ENCODE data around the gene CLCA2. TPM values are rescaled to one million over a fixed set of nuclear protein-coding genes. Genes with fewer than 3 reads are reported as not detected.

CLCA2 gene
- polyA plus RNA-seq, 1 of the 3 experiments (the other 2 are of a cell fraction) = 0.02 TPM

- no peak overlapping the region for H3K27ac ChIP-seq (ENCODE audit: low read depth in 2 of 2, low read length in 1 of 2)
Measured at GRCh38 chr1:86429835-86430234, 5.9 kb downstream of the CLCA2 start.

GRCh38 chr1:86430376-86430775 is 6.4 kb downstream of the CLCA2 start:
- no peaks in the 10 kb centered on the region for H3F3A ChIP-seq (replicated peaks; ENCODE audit: insufficient read depth)
- H3K4me2 ChIP-seq = no peak overlapping the region
- TF ChIP-seq NFIC (IDR thresholded peaks at IDR 0.05; ENCODE audit: borderline replicate concordance) = no peak
- no peak for TF ChIP-seq CTCF (IDR thresholded peaks at IDR 0.05)
- no peak for TF ChIP-seq REST (IDR thresholded peaks at IDR 0.05; ENCODE audit: low read depth, low read length)
- no peak for TF ChIP-seq USF1 (IDR thresholded peaks at IDR 0.05; ENCODE audit: borderline replicate concordance, low read depth)
- no peak for TF ChIP-seq TEAD4 (IDR thresholded peaks at IDR 0.05; ENCODE audit: borderline replicate concordance, insufficient read depth)
- TF ChIP-seq RFX5 (IDR thresholded peaks at IDR 0.05; ENCODE audit: low read length) = no peak
- no peaks in the 10 kb centered on the region for H3K9me3 ChIP-seq
- H3K27me3 ChIP-seq (ENCODE audit: insufficient read depth) = no peaks in the 10 kb centered on the region
- H3K27ac ChIP-seq (ENCODE audit: low read depth in 2 of 2, low read length in 1 of 2) = no peak overlapping the region
- no peaks in the 10 kb centered on the region for H4K20me1 ChIP-seq (ENCODE audit: insufficient read depth)
- no peak overlapping the region for H3K4me3 ChIP-seq (ENCODE audit: low read depth in 2 of 2, low read length in 1 of 2)
- CTCF ChIA-PET = interaction anchor here (1.2 kb wide), 1 partner anchor 42 kb away, joined by 5 read pairs; no protein-coding TSS in a partner anchor
- POLR2A ChIA-PET = no interaction called here
- H3K9ac ChIP-seq = no peak overlapping the region
- H3K36me3 ChIP-seq (replicated peaks in 1 of 2; ENCODE audit: control insufficient read depth in 1 of 2, insufficient read depth in 2 of 2, low read length in 1 of 2) = no peaks in the 10 kb centered on the region
- DNase-seq = no peak
- H3K9me2 ChIP-seq = no peaks in the 10 kb centered on the region
- H3K4me1 ChIP-seq (ENCODE audit: control insufficient read depth in 1 of 2, insufficient read depth in 2 of 2, low read depth in 1 of 2, low read length in 1 of 2) = no peaks in the 10 kb centered on the region
- no peaks in the 10 kb centered on the region for H3K79me2 ChIP-seq (ENCODE audit: insufficient read depth)
- no peak overlapping the region for H2AFZ ChIP-seq (ENCODE audit: low read depth)

More at GRCh38 chr1:86429835-86430234, 5.9 kb downstream of the CLCA2 start:
- H2AFZ ChIP-seq (ENCODE audit: low read depth) = peak overlapping the region; percentile 71
- no peaks in the 10 kb centered on the region for H4K20me1 ChIP-seq (ENCODE audit: insufficient read depth)
- H3F3A ChIP-seq (replicated peaks; ENCODE audit: insufficient read depth) = no peaks in the 10 kb centered on the region
- H3K4me1 ChIP-seq (ENCODE audit: control insufficient read depth in 1 of 2, insufficient read depth in 2 of 2, low read depth in 1 of 2, low read length in 1 of 2) = no peaks in the 10 kb centered on the region
- no peaks in the 10 kb centered on the region for H3K79me2 ChIP-seq (ENCODE audit: insufficient read depth)
- H3K4me2 ChIP-seq = no peak overlapping the region
- no peaks in the 10 kb centered on the region for H3K27me3 ChIP-seq (ENCODE audit: insufficient read depth)
- H3K9me2 ChIP-seq = no peaks in the 10 kb centered on the region
- no peaks in the 10 kb centered on the region for H3K36me3 ChIP-seq (replicated peaks in 1 of 2; ENCODE audit: control insufficient read depth in 1 of 2, insufficient read depth in 2 of 2, low read length in 1 of 2)
- TF ChIP-seq RCOR1 (IDR thresholded peaks at IDR 0.05; ENCODE audit: low read length) = no peak
- no peak for TF ChIP-seq REST (IDR thresholded peaks at IDR 0.05; ENCODE audit: low read depth, low read length)
- no peak for TF ChIP-seq USF1 (IDR thresholded peaks at IDR 0.05; ENCODE audit: borderline replicate concordance, low read depth)
- no peak for TF ChIP-seq FOXM1 (IDR thresholded peaks at IDR 0.05; ENCODE audit: low read depth)
- no peak overlapping the region for H3K4me3 ChIP-seq (ENCODE audit: low read depth in 2 of 2, low read length in 1 of 2)
- WGBS (ENCODE audit: low lambda C conversion rate) = 1% methylated on average over 3 of the region's 3 CpGs
- ChIA-PET CTCF (interaction anchor here (1.2 kb wide), 1 partner anchor 43 kb away, joined by 5 read pairs; no protein-coding TSS in a partner anchor), POLR2A (no interaction called here)
- no peak for DNase-seq
- no peak overlapping the region for H3K9ac ChIP-seq
- H3K9me3 ChIP-seq = no peaks in the 10 kb centered on the region

All from SK-N-SH (cell line).